Activated CD4-positive, alpha-beta T cell treated with anti-CD3 and anti-CD28 coated beads, Interleukin-2, Interleukin-6, amounts not matched to agents 100 ng/mL and 50 ng/mL, durations not matched to agents 16 hours and 8 hours (primary cell): Measurements from ENCODE around the gene SBK3.
"Not testable (repeated sequence)": the region's sequence is repeated elsewhere in the genome, so short reads cannot be mapped to it uniquely, and the experiment has no call there.

ENCODE experiments used
- DNase-seq: peaks from one replicate; pipeline ENCODE4 v3.0.0-alpha.2; 2020

Gene SBK3

GRCh38 chr19:55545443-55545842 is at the start of gene SBK3:
TSS of gene SBK3 (minus strand) at chr19:55545543. CDS start at chr19:55545543, 0 bp downstream.
- no peak for DNase-seq

- no peak for DNase-seq
These were observed 47.9 kb upstream of the SBK3 start for GRCh38 chr19:55593096-55593772.

- no peak for DNase-seq
These were observed 47.2 kb upstream of the SBK3 start for GRCh38 chr19:55592391-55593090.

- DNase-seq: no peak
These were observed 46.2 kb upstream of the SBK3 start for GRCh38 chr19:55591555-55591954.

- DNase-seq: no peak
These were observed 45.3 kb upstream of the SBK3 start for GRCh38 chr19:55590617-55591016.

- no peak for DNase-seq
These were observed 44.8 kb upstream of the SBK3 start for GRCh38 chr19:55590109-55590508.

GRCh38 chr19:55588738-55589137 is 43.4 kb upstream of the SBK3 start:
- DNase-seq: no peak

GRCh38 chr19:55586976-55587668 is 41.8 kb upstream of the SBK3 start:
- DNase-seq: peak; percentile 89

GRCh38 chr19:55585658-55586339 is 40.5 kb upstream of the SBK3 start:
- peak; percentile 24 for DNase-seq

- DNase-seq: no peak
These were observed 39.5 kb upstream of the SBK3 start for GRCh38 chr19:55584871-55585270.

- not testable (repeated sequence) for DNase-seq
These were observed 38.6 kb upstream of the SBK3 start for GRCh38 chr19:55583897-55584296.

- DNase-seq: not testable (repeated sequence)
These were observed 36.9 kb upstream of the SBK3 start for GRCh38 chr19:55582284-55582683.

- DNase-seq: no peak
These were observed 36.5 kb upstream of the SBK3 start for GRCh38 chr19:55581823-55582223.

- peak; percentile 25 for DNase-seq
These were observed 35.9 kb upstream of the SBK3 start for GRCh38 chr19:55581145-55581822.

GRCh38 chr19:55580628-55581144 is 35.3 kb upstream of the SBK3 start, which contains the start of gene ZNF579:
TSS of gene ZNF579 (minus strand) at chr19:55580848. CDS start at chr19:55579639, 1,209 bp downstream.
- DNase-seq: peak; percentile 88

- DNase-seq: no peak
These were observed 34.7 kb upstream of the SBK3 start for GRCh38 chr19:55579766-55580621.

GRCh38 chr19:55578761-55579747 is 33.7 kb upstream of the SBK3 start:
- no peak for DNase-seq

- no peak for DNase-seq
These were observed 32.9 kb upstream of the SBK3 start for GRCh38 chr19:55578031-55578760.

GRCh38 chr19:55576746-55577145 is 31.4 kb upstream of the SBK3 start:
- no peak for DNase-seq
